Activated naive CD4-positive, alpha-beta T cell treated with anti-CD3 and anti-CD28 coated beads for 36 hours (primary cell): ENCODE data around the gene TUBB2B. TPM values are rescaled to one million over a fixed set of nuclear protein-coding genes. Genes with fewer than 3 reads are reported as not detected.

Experiments
- CTCF ChIA-PET: fragments of 350-600 bp; sonication (Branson Sonifier 250); formaldehyde crosslinking; loops from one replicate; lab custom pipeline; 2021; ENCODE audit warnings: antibody characterized with exemption; lab: Charles Lee
- DNase-seq: peaks from one replicate; pipeline ENCODE4 v3.0.0-alpha.2; 2020
- H3K27ac Mint-ChIP-seq: one replicate; pipeline ENCODE4 v1.8.0; 2021; ENCODE audit warnings: mild to moderate bottlenecking, mixed read lengths
- H3K27me3 Mint-ChIP-seq: one replicate; pipeline ENCODE4 v1.8.0; 2021; ENCODE audit warnings: low read depth, mixed read lengths
- H3K36me3 Mint-ChIP-seq: one replicate; pipeline ENCODE4 v1.8.0; 2021; ENCODE audit warnings: low read depth, mixed read lengths
- H3K4me1 Mint-ChIP-seq: one replicate; pipeline ENCODE4 v1.8.0; 2021; ENCODE audit warnings: low read depth, mixed read lengths
- H3K4me3 Mint-ChIP-seq: one replicate; pipeline ENCODE4 v1.8.0; 2021; ENCODE audit warnings: mild to moderate bottlenecking, moderate library complexity, mixed read lengths
- H3K9me3 Mint-ChIP-seq: one replicate; pipeline ENCODE4 v1.8.0; 2021; ENCODE audit warnings: mixed read lengths
- intact Hi-C: fragments of 100-400 bp; cut with micrococcal nuclease; formaldehyde crosslinking; loops from one replicate; pipeline ENCODE4 v1.15.1; 2023
- total RNA-seq, 2 experiments: library from RNA; stranded (reverse); gene quantifications; one replicate each; pipeline ENCODE4 v1.2.3, GENCODE V29; 2021

Gene TUBB2B
- total RNA-seq, 2 experiments from 2014 or later = 0.12 TPM; not detected in 1

DNA sequence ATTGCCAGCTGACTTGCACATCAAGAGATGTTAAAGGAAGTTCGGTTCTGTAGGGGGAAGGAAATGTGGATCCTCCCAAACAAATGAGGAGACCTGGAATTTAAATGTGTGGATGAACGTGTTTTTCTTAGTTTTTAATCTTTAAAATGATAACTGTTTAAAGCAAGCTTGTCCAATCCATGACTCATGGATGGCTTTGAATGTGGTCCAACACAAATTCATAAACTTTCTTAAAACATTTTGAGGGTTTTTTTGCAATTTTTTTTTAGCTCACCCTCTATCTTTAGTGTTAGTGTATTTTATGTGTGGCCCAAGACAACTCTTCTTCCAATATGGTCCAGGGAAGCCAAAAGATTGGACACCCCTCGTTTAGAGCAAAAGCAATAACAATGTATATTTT is 12.6 kb downstream of the TUBB2B start:
- Mint-ChIP-seq H3K4me1 (peaks cover 5% of the 10 kb centered on the region), H3K27me3 (peaks cover 48% of the 10 kb centered on the region), H3K9me3 (no peaks in the 10 kb centered on the region), H3K27ac (no peak overlapping the region), H3K36me3 (no peaks in the 10 kb centered on the region), H3K4me3 (no peak overlapping the region)
- CTCF ChIA-PET = interaction anchor here (0.7 to 1.9 kb wide), 3 partner anchors 13 to 36 kb away, joined by 3 to 6 read pairs (median 3); no protein-coding TSS in a partner anchor
- no peak for DNase-seq
- intact Hi-C loops = no loop called here

- no peak overlapping the region for H3K27ac Mint-ChIP-seq
- CTCF ChIA-PET = interaction anchor here (2.0 kb wide), 1 partner anchor 39 kb away, joined by 4 read pairs; no protein-coding TSS in a partner anchor
- no peaks in the 10 kb centered on the region for H3K36me3 Mint-ChIP-seq
- H3K27me3 Mint-ChIP-seq = peaks cover 43% of the 10 kb centered on the region
- H3K4me1 Mint-ChIP-seq = peaks cover 20% of the 10 kb centered on the region
- H3K9me3 Mint-ChIP-seq = no peaks in the 10 kb centered on the region
- intact Hi-C loops = no loop called here
- no peak for DNase-seq
- H3K4me3 Mint-ChIP-seq = no peak overlapping the region
Measured at GRCh38 chr6:3213334-3213695, 14.1 kb downstream of the TUBB2B start.

DNA sequence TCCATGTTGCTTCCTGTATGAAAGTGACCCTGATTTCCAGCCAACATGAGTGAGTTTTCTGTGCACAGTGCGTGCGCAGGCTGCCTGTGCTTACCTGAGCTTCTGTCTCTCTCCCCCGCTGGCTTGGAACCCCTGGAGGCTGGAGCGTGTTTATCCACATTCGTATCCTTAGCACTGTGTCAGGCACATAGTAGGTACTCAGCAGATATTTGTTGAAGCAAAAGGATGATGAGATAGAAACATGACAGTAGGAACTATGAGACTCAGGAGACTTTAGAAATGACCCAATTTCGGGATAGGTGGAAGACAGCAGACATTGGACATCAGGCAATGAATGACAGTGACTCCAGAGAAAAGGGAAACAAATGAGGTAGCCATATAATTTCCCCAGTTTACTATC is 15.2 kb downstream of the TUBB2B start:
- CTCF ChIA-PET = interaction anchor here (1.5 kb wide), 1 partner anchor 40 kb away, joined by 5 read pairs; no protein-coding TSS in a partner anchor
- peaks cover 23% of the 10 kb centered on the region for H3K4me1 Mint-ChIP-seq
- H3K9me3 Mint-ChIP-seq = no peaks in the 10 kb centered on the region
- intact Hi-C loops = no loop called here
- H3K27me3 Mint-ChIP-seq = peaks cover 43% of the 10 kb centered on the region
- H3K36me3 Mint-ChIP-seq = no peaks in the 10 kb centered on the region
- no peak overlapping the region for H3K27ac Mint-ChIP-seq
- H3K4me3 Mint-ChIP-seq = no peak overlapping the region
- DNase-seq = no peak

DNA sequence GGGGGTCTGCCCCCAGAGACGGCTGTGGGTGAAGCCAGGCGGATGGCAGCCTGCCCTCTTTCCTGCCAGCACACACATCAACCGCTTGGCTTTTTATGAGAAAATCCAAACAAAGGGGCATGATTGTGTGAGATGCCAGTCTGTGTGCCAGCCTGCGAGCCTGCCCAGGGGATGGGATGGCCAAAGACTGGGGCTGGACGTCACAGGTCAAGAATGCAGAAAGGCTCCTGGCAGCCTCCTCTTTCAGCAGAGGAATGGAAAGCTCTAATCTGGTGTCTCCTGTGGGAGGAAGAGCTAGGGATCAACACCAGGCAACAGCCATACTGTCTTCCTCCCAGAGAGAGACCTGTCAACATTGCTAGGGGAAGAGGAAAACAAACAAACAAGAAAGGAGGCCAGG is 15.8 kb downstream of the TUBB2B start:
- H3K27ac Mint-ChIP-seq = no peak overlapping the region
- CTCF ChIA-PET = interaction anchor here (1.5 kb wide), 1 partner anchor 40 kb away, joined by 5 read pairs; no protein-coding TSS in a partner anchor
- no peak for DNase-seq
- H3K4me3 Mint-ChIP-seq = no peak overlapping the region
- H3K4me1 Mint-ChIP-seq = peaks cover 23% of the 10 kb centered on the region
- no peaks in the 10 kb centered on the region for H3K36me3 Mint-ChIP-seq
- intact Hi-C loops = no loop called here
- H3K9me3 Mint-ChIP-seq = no peaks in the 10 kb centered on the region
- H3K27me3 Mint-ChIP-seq = peaks cover 41% of the 10 kb centered on the region

DNA sequence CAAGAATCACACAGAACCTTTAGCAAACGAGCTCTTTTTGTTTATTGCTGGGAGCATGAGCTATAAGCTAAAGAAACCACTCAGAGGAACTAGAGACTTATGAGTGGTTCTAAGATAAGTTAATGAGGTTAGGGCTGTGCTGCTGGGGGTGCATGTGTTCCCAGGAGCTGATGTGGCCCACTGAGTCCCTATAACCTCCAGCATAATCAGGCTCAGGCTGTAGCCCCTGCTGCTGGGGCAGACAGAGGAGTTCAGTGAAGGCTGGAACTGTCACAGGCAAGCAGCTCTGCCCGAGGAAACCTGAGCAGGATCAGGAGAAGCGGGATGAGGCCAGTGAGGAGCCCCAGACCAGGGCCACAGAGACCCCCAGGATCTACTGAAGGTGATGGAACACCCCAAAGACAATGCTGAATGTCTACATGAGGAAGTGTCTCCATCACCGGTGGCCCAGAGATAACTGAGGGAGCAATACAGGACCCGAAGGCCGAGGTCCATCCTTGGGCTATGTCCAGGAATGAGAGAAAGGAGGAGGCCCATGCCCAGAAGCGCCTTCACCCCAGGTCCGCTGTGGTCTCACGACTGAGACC is 17.3 kb downstream of the TUBB2B start:
- intact Hi-C loops = no loop called here
- Mint-ChIP-seq H3K4me3 (no peak overlapping the region), H3K4me1 (peaks cover 23% of the 10 kb centered on the region), H3K27me3 (peaks cover 40% of the 10 kb centered on the region), H3K36me3 (no peaks in the 10 kb centered on the region), H3K9me3 (no peaks in the 10 kb centered on the region), H3K27ac (peak overlapping the region; percentile 88)
- CTCF ChIA-PET = interaction anchor here (0.6 to 2.0 kb wide), 10 partner anchors 23 to 1075 kb away, joined by 3 to 10 read pairs (median 4); no protein-coding TSS in a partner anchor
- no peak for DNase-seq

- intact Hi-C loops = loop anchor here (1.0 to 5.0 kb wide), 15 partner anchors 15 to 1098 kb away; partner anchors contain the start of genes BPHL, NQO2, PSMG4 and TUBB2A
- Mint-ChIP-seq H3K4me3 (peak overlapping the region; percentile 13), H3K9me3 (no peaks in the 10 kb centered on the region), H3K27me3 (peaks cover 39% of the 10 kb centered on the region), H3K4me1 (peaks cover 23% of the 10 kb centered on the region), H3K36me3 (no peaks in the 10 kb centered on the region), H3K27ac (peak overlapping the region; percentile 88)
- CTCF ChIA-PET = interaction anchor here (0.6 to 2.0 kb wide), 11 partner anchors 15 to 1074 kb away, joined by 3 to 10 read pairs (median 4); partner anchors contain the start of gene TUBB2A
- peak; percentile 81 for DNase-seq
Measured at GRCh38 chr6:3209114-3210023, 18.1 kb downstream of the TUBB2B start.

DNA sequence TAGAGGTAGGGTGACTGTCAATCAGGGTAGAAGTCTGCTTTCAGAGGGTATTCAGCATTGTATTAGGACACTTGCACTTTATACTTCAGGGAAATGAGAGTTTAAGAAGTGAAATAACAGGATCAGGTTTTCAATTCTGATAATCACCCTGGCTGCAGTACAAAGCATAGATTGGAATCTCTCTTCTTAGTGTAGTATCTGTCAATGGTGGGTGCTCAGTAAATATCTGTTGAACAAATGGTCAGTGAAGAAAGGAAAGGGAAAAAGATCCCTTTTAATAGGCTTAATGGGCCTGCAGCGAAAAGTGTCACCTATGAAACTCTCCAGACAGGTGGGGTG is 18.7 kb downstream of the TUBB2B start:
- H3K4me1 Mint-ChIP-seq = peaks cover 23% of the 10 kb centered on the region
- H3K9me3 Mint-ChIP-seq = no peaks in the 10 kb centered on the region
- CTCF ChIA-PET = interaction anchor here (1.0 to 2.0 kb wide), 4 partner anchors 14 to 84 kb away, joined by 4 to 10 read pairs (median 4); partner anchors contain the start of gene TUBB2A
- intact Hi-C loops = loop anchor here (1.0 to 5.0 kb wide), 15 partner anchors 14 to 1097 kb away; partner anchors contain the start of genes BPHL, NQO2, PSMG4 and TUBB2A
- no peak overlapping the region for H3K27ac Mint-ChIP-seq
- no peak for DNase-seq
- peaks cover 41% of the 10 kb centered on the region for H3K27me3 Mint-ChIP-seq
- no peak overlapping the region for H3K4me3 Mint-ChIP-seq
- H3K36me3 Mint-ChIP-seq = no peaks in the 10 kb centered on the region

DNA sequence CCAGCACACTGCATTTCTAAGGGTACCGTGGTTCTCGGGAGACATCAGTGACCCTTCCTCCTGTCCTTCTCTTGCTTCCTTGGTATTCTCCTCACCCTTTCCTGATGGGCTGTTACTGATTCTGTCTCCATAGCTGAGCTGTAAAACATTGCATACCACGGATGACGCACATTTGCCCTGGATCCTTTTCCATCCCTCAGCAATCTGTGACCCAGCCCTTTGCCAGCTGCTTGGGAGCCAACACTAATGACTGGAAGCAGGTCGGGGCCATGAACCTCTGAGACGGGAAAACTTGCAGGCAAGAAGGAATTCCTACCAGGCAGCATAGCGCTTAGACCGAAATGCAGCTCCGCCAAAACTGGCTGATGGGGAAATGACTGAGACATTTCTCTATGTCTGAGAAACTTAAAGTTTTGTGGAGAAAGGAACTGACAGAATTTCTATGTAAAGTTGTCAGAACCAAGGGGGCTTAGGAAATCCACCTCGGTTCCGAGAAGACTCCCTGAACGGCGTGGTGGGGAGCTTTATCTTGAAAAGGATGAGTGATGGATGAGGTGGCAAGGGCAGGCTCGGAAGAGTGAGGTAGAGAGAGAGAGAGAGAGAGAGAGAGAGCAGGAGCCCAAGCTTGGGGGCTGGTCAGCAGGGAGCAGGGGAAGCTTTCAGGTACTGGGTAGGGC is 19.2 kb downstream of the TUBB2B start:
- H3K4me3 Mint-ChIP-seq = no peak overlapping the region
- intact Hi-C loops = loop anchor here (2.0 to 5.0 kb wide), 4 partner anchors 13 to 441 kb away; partner anchors contain the start of gene WRNIP1
- H3K9me3 Mint-ChIP-seq = no peaks in the 10 kb centered on the region
- peaks cover 23% of the 10 kb centered on the region for H3K4me1 Mint-ChIP-seq
- H3K27ac Mint-ChIP-seq = no peak overlapping the region
- DNase-seq = no peak
- CTCF ChIA-PET = interaction anchor here (1.0 to 2.0 kb wide), 5 partner anchors 14 to 84 kb away, joined by 4 to 10 read pairs (median 5); partner anchors contain the start of gene TUBB2A
- peaks cover 38% of the 10 kb centered on the region for H3K27me3 Mint-ChIP-seq
- H3K36me3 Mint-ChIP-seq = no peaks in the 10 kb centered on the region

DNA sequence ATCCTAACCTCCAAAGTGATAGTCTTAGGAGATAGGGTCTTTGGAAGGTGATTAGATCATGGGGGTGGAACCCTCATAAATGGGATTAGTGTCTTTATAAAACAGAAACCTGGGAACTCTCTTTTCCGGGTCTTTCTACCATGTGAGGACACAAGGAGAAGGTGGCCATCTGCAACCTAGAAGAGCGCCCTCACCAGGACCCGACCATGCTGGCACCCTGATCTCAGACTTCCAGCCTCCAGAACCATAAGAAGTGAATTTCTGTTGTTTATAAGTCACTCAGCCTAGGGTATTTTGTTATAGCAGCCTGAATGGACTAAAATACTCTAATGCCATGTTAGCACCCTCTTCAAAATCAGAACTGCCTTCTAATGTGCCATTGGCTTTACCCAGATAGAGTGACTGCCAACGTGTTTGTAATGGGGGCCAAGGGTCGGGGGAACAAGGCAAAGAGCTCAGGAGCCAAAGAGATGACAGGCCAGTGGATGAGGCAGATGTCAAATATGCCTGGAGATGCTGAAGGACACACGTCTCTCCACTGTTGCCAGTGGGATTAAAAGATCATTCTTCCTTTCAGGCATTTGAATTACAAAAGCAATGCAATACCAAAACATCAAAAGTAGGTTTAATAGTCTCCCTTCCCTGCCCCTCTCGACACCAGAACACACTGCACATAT is 21.0 kb downstream of the TUBB2B start:
- Mint-ChIP-seq H3K36me3 (no peaks in the 10 kb centered on the region), H3K9me3 (no peaks in the 10 kb centered on the region), H3K27me3 (peaks cover 36% of the 10 kb centered on the region), H3K4me3 (no peak overlapping the region), H3K4me1 (peaks cover 23% of the 10 kb centered on the region), H3K27ac (no peak overlapping the region)
- no peak for DNase-seq
- intact Hi-C loops = loop anchor here (5.0 kb wide), 3 partner anchors 151 to 439 kb away; partner anchors contain the start of gene WRNIP1
- CTCF ChIA-PET = interaction anchor here (0.7 to 1.4 kb wide), 2 partner anchors 25 to 44 kb away, joined by 3 to 6 read pairs; no protein-coding TSS in a partner anchor

DNA sequence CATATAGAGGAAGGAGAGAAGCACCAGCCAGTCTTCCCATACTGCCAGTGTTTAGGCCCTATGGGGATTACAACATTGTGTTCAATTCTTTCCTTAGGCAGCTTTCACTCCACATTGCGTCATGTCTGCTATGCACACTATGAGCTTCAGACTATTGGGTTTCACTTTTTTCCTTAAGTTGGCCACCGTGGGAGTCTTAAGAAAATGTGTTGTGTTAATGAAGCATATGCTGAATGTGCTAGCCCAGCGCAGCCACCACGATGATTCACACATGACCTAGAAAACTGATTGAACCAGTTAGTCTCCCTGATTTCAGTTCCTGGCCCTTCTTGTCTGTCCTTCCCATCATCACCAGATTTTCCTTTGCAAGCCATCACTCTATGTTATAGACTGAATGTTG is 21.5 kb downstream of the TUBB2B start:
- no peak overlapping the region for H3K4me3 Mint-ChIP-seq
- H3K4me1 Mint-ChIP-seq = peaks cover 23% of the 10 kb centered on the region
- intact Hi-C loops = loop anchor here (5.0 kb wide), 3 partner anchors 151 to 439 kb away; partner anchors contain the start of gene WRNIP1
- H3K27ac Mint-ChIP-seq = no peak overlapping the region
- no peaks in the 10 kb centered on the region for H3K9me3 Mint-ChIP-seq
- CTCF ChIA-PET = interaction anchor here (0.9 kb wide), 1 partner anchor 10 kb away, joined by 3 read pairs; no protein-coding TSS in a partner anchor
- no peaks in the 10 kb centered on the region for H3K36me3 Mint-ChIP-seq
- H3K27me3 Mint-ChIP-seq = peaks cover 33% of the 10 kb centered on the region
- no peak for DNase-seq

DNA sequence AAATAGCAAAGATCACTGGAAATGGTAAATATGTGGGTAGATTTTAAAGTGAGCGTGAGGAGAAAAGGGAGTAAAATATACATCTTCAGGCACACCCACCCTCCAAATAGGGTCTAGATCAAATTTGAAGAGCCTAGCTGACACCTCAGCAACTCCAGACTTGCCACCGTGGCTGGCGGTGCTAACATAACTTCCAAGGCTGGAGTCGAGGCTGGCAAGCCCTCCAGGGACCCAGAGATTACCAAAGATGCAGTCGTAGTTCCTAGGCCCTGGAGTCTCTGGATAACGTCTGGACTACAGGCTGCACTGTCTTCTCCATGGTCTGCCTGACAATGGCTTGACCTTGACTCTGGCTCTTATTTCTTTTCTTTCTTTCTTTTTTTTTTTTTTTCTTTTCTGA is 22.5 kb downstream of the TUBB2B start:
- CTCF ChIA-PET = interaction anchor here (0.9 kb wide), 1 partner anchor 9 kb away, joined by 3 read pairs; no protein-coding TSS in a partner anchor
- H3K27ac Mint-ChIP-seq = no peak overlapping the region
- peaks cover 18% of the 10 kb centered on the region for H3K4me1 Mint-ChIP-seq
- no peak overlapping the region for H3K4me3 Mint-ChIP-seq
- H3K27me3 Mint-ChIP-seq = peaks cover 38% of the 10 kb centered on the region
- no peak for DNase-seq
- no peaks in the 10 kb centered on the region for H3K36me3 Mint-ChIP-seq
- intact Hi-C loops = loop anchor here (5.0 kb wide), 3 partner anchors 152 to 438 kb away; partner anchors contain the start of gene WRNIP1
- no peaks in the 10 kb centered on the region for H3K9me3 Mint-ChIP-seq
